Heart left ventricle (tissue), 13 donors: Measurements from ENCODE around the gene KLHL5.

ENCODE experiments used
- CTCF ChIP-seq, 12 donors: fragments of 200-600 bp; sonication (generic) in 4 of 12; IDR thresholded peaks; one replicate each; pipeline versions ENCODE4 v1.5.0 to v1.8.0; 2018 to 2022; ENCODE audit warnings: antibody characterized with exemption in 12 of 12, mild to moderate bottlenecking in 5 of 12
- POLR2A ChIP-seq, 2 donors: fragments of 450-650 bp; IDR thresholded peaks; one replicate each; pipeline ENCODE4 v1.6.1; 2017; ENCODE audit warnings: antibody characterized with exemption in 2 of 2, mild to moderate bottlenecking in 2 of 2, moderate library complexity in 2 of 2
- donor health status: ischemic (EF 13 %, LVEDD 7.1; RV severe dilation, severe dysfunction).
- donor health status: DM: no; HTN: yes; CAD: no.
- donor health status: DM: no; HTN: no; CAD: no.
- donor health status: ischemic (EF 25% LVEDD 6.9; RV normal size, moderate dysfunction).
- donor health status: ischemic (EF 25% LVEDD 5.7; RV mildly dilated, moderate dysfunction).
- donor health status: ischemic (EF 35%, LVEDD 5.7; RV mildly dilated, moderate dysfunction).
- donor health status: nonischemic (EF 11% LVEDD 7.7; RV severe dilation, severe dysfunction).
- donor health status: DM: yes; HTN: yes; CAD: no.
- donor health status: PGD.
- donor health status: ischemic (EF 29% LVEDD 5.4; RV normal size, mild dysfunction).
- donor health status: nonischemic (EF 23%, LVEDD 6.1; RV moderate dilation, normal function).

GRCh38 chr4:39062770-39063097 lies 702 bp downstream of the KLHL5 start:
- TF ChIP-seq CTCF (IDR thresholded peaks at IDR 0.05) (no peak), POLR2A (IDR thresholded peaks at IDR 0.05) (no peak)
